ENCODE data around the gene HTR2A.
"Not testable (repeated sequence)": the region's sequence is repeated elsewhere in the genome, so short reads cannot be mapped to it uniquely, and the experiment has no call there.

Gene HTR2A

GRCh38 chr13:46804921-46805320, 91.9 kb downstream of the HTR2A start:
- not testable (repeated sequence) for DNase-seq (ENCODE audit: low read depth)

- peak; percentile 46 for DNase-seq (ENCODE audit: low read depth)
These were observed 92.5 kb downstream of the HTR2A start for GRCh38 chr13:46804391-46804815.

- DNase-seq (ENCODE audit: low read depth), result no peak
These were observed 93.3 kb downstream of the HTR2A start for GRCh38 chr13:46803586-46803985.

GRCh38 chr13:46801858-46802257, 95.0 kb downstream of the HTR2A start:
- no peak for DNase-seq (ENCODE audit: low read depth)

- no peak for DNase-seq (ENCODE audit: low read depth)
These were observed 97.7 kb downstream of the HTR2A start for GRCh38 chr13:46799139-46799538.

- DNase-seq (ENCODE audit: low read depth), result peak; percentile 8
These were observed 99.2 kb downstream of the HTR2A start for GRCh38 chr13:46797501-46798237.

GRCh38 chr13:46796515-46797474, 100.1 kb downstream of the HTR2A start, which contains the start of gene ESD:
Gene ESD, minus strand, starts transcription at chr13:46797161. Its CDS starts 5,748 bp downstream, at chr13:46791413.
- peak; percentile 87 for DNase-seq (ENCODE audit: low read depth)

GRCh38 chr13:46796129-46796514, 100.7 kb downstream of the HTR2A start:
- DNase-seq (ENCODE audit: low read depth), result no peak

- DNase-seq (ENCODE audit: low read depth), result no peak
These were observed 101.5 kb downstream of the HTR2A start for GRCh38 chr13:46795321-46795720.

- no peak for DNase-seq (ENCODE audit: low read depth)
These were observed 113.3 kb downstream of the HTR2A start for GRCh38 chr13:46783504-46783903.

- DNase-seq (ENCODE audit: low read depth), result no peak
These were observed 114.2 kb downstream of the HTR2A start for GRCh38 chr13:46782691-46783090.

- no peak for DNase-seq (ENCODE audit: low read depth)
These were observed 114.8 kb downstream of the HTR2A start for GRCh38 chr13:46782066-46782465.

Data from fibroblast of the conjunctiva (primary cell).